ENCODE measurements around the gene ADARB2.

DNA sequence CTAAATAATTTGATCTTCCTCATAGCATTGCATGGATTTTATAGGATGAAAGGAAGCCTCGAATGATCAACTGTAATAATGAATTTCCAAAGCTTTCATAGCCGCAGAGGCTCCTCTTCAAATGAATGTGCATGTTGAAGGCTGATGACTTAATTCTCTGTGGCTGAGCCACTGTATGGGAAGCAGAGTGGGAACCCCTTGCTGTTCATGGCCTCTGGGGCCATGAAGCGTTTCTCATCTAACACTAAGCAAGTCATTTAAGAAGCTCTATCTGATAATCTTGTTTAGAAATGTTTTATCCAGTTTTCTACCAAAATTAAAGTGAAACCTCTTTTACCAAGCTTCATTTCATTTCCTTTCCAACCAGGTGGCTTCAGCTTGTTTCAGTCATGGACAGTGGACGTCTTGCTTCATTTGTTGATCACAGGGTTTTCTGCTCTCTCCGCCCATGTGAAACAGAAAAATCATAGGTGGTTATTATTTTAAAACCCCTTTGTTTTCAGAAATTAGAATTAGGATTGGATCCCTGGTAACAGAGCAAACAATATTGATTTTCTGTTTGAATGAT is 10.3 kb upstream of the ADARB2 start:
- TF ChIP-seq EP300 (IDR thresholded peaks at IDR 0.05; ENCODE audit: borderline replicate concordance), result no peak
- no peak for TF ChIP-seq FOXM1 (IDR thresholded peaks at IDR 0.05; ENCODE audit: borderline replicate concordance, low read depth)
- TF ChIP-seq ZBTB7A (IDR thresholded peaks at IDR 0.05; ENCODE audit: low read depth), result no peak
- TF ChIP-seq TEAD4 (IDR thresholded peaks at IDR 0.05), result no peak
- TF ChIP-seq, protein P1, sequence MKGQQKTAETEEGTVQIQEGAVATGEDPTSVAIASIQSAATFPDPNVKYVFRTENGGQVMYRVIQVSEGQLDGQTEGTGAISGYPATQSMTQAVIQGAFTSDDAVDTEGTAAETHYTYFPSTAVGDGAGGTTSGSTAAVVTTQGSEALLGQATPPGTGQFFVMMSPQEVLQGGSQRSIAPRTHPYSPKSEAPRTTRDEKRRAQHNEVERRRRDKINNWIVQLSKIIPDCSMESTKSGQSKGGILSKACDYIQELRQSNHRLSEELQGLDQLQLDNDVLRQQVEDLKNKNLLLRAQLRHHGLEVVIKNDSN (IDR thresholded peaks at IDR 0.05), result no peak
- TF ChIP-seq TAF1 (IDR thresholded peaks at IDR 0.05; ENCODE audit: low read depth), result no peak
- no peak for TF ChIP-seq CEBPB (IDR thresholded peaks at IDR 0.05)
- TF ChIP-seq, protein P2, sequence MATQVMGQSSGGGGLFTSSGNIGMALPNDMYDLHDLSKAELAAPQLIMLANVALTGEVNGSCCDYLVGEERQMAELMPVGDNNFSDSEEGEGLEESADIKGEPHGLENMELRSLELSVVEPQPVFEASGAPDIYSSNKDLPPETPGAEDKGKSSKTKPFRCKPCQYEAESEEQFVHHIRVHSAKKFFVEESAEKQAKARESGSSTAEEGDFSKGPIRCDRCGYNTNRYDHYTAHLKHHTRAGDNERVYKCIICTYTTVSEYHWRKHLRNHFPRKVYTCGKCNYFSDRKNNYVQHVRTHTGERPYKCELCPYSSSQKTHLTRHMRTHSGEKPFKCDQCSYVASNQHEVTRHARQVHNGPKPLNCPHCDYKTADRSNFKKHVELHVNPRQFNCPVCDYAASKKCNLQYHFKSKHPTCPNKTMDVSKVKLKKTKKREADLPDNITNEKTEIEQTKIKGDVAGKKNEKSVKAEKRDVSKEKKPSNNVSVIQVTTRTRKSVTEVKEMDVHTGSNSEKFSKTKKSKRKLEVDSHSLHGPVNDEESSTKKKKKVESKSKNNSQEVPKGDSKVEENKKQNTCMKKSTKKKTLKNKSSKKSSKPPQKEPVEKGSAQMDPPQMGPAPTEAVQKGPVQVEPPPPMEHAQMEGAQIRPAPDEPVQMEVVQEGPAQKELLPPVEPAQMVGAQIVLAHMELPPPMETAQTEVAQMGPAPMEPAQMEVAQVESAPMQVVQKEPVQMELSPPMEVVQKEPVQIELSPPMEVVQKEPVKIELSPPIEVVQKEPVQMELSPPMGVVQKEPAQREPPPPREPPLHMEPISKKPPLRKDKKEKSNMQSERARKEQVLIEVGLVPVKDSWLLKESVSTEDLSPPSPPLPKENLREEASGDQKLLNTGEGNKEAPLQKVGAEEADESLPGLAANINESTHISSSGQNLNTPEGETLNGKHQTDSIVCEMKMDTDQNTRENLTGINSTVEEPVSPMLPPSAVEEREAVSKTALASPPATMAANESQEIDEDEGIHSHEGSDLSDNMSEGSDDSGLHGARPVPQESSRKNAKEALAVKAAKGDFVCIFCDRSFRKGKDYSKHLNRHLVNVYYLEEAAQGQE (IDR thresholded peaks at IDR 0.05; ENCODE audit: low read depth), result no peak
- TF ChIP-seq NFIC (IDR thresholded peaks at IDR 0.05), result no peak
- no peak for TF ChIP-seq CREB1 (IDR thresholded peaks at IDR 0.05; ENCODE audit: low read depth)
- TF ChIP-seq YY1 (IDR thresholded peaks at IDR 0.05; ENCODE audit: low read depth), result no peak
- TF ChIP-seq EGR1 (IDR thresholded peaks at IDR 0.05), result no peak
- TF ChIP-seq, protein P3, sequence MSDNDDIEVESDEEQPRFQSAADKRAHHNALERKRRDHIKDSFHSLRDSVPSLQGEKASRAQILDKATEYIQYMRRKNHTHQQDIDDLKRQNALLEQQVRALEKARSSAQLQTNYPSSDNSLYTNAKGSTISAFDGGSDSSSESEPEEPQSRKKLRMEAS (IDR thresholded peaks at IDR 0.05), result no peak

Data from Ishikawa (cell line).